Loucy (cell line): ENCODE results near the gene SLC6A1.

ENCODE experiments used
- H2AFZ ChIP-seq: fragments of 200-600 bp; sonication (generic); 2 replicates; pipeline ENCODE4 v1.6.0; 2016; ENCODE audit warnings: antibody characterized with exemption, mild to moderate bottlenecking, low read length, moderate library complexity
- H3F3A ChIP-seq: fragments of 200-600 bp; 2 replicates; pipeline ENCODE4 v1.6.0; 2016; ENCODE audit warnings: antibody characterized with exemption, low read depth, mild to moderate bottlenecking
- H3K27me3 ChIP-seq: fragments of 200-600 bp; sonication (generic); 2 replicates; pipeline ENCODE4 v1.6.1; 2014; ENCODE audit warnings: low read length, mild to moderate bottlenecking; ENCODE audit not compliant: insufficient read depth, poor library complexity, severe bottlenecking
- H3K36me3 ChIP-seq: fragments of 200-600 bp; sonication (generic); 2 replicates; pipeline ENCODE4 v1.6.1; 2016; ENCODE audit warnings: low read length; ENCODE audit not compliant: insufficient read depth
- H3K4me1 ChIP-seq: fragments of 200-600 bp; sonication (generic); 2 replicates; pipeline ENCODE4 v1.5.1; 2014; ENCODE audit warnings: low read length, mild to moderate bottlenecking; ENCODE audit not compliant: insufficient read depth, poor library complexity, severe bottlenecking
- H3K4me2 ChIP-seq: fragments of 200-600 bp; sonication (generic); 2 replicates; pipeline ENCODE4 v1.6.0; 2014; ENCODE audit warnings: antibody characterized with exemption, low read length, low read depth, mild to moderate bottlenecking; ENCODE audit not compliant: poor library complexity, severe bottlenecking
- H3K4me3 ChIP-seq: fragments of 200-600 bp; sonication (generic); 2 replicates; pipeline ENCODE4 v1.5.1; 2014; ENCODE audit warnings: low read length, mild to moderate bottlenecking, mixed read lengths; ENCODE audit not compliant: poor library complexity, severe bottlenecking
- H3K79me2 ChIP-seq: fragments of 200-600 bp; sonication (generic); 2 replicates; pipeline ENCODE4 v1.6.1; 2014; ENCODE audit warnings: low read length; ENCODE audit not compliant: insufficient read depth
- H3K9ac ChIP-seq: fragments of 200-600 bp; sonication (generic); 2 replicates; pipeline ENCODE4 v1.6.0; 2014; ENCODE audit warnings: mild to moderate bottlenecking, low read depth, low read length, moderate library complexity; ENCODE audit not compliant: poor library complexity, severe bottlenecking
- H3K9me2 ChIP-seq: fragments of 200-600 bp; sonication (generic); replicated peaks from 2 replicates; pipeline ENCODE4 v1.6.1; 2016; ENCODE audit warnings: low read depth, low read length, mixed read lengths
- H3K9me3 ChIP-seq: fragments of 200-600 bp; sonication (generic); 2 replicates; pipeline ENCODE4 v1.6.1; 2014; ENCODE audit warnings: mild to moderate bottlenecking, antibody characterized with exemption, low read length, low read depth; ENCODE audit not compliant: insufficient read depth
- H4K20me1 ChIP-seq: fragments of 200-600 bp; sonication (generic); 2 replicates; pipeline ENCODE4 v1.6.0; 2014; ENCODE audit warnings: antibody characterized with exemption, low read length, mild to moderate bottlenecking; ENCODE audit not compliant: insufficient read depth, poor library complexity, severe bottlenecking
- EZH2phosphoT487 ChIP-seq: fragments of 200-600 bp; IDR thresholded peaks from 2 replicates; pipeline ENCODE4 v1.6.1; 2018; ENCODE audit warnings: antibody characterized with exemption, mild to moderate bottlenecking, moderate library complexity, borderline replicate concordance
- TF ChIP-seq, protein P1 (sequence below): fragments of 200-600 bp; sonication (generic); conservative IDR thresholded peaks from 2 replicates; pipeline ENCODE4 v1.5.1; 2014; ENCODE audit warnings: mild to moderate bottlenecking, antibody characterized with exemption, low read length

The SLC6A1 gene

DNA sequence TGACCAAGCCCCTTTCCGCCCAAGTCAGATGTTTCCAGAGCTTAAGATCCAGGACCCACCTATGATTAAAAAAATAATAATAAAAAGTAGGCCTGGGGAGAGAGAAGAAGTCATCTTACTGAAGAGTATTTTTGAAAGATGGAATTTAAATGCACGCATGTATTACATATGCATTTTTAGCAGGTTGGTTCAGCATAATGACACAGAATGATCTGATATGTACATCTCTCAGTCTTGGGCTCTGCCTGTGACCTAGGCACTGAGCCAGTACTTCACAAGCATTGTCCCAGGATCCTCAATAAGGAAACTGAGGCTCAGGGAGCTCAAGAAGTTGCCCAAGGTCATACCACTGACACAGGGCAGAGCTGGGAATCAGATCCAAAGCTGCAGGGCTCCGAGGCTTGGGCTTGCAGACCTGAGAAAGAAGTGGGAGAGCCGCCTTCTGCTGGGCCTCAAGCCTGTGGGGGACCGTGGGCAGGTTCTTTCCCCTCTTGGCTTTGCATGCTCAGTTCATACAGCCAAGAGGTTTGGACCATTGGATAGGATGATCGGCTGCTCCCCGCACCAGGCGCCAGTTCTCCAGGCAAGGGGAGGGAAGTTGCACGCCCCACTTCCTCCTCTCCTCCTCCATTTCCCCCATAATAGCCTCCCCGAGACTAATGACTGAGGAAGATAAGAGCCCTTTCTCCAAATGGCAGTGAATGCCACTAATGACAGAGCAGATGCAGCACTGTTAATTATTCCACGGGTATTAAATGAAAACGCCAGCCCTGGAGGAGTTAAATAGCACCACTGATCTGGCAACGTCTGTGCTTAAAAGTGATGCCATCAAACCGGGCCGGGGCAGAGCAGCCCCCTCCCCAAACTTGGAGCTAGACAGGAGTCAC is 6.9 kb downstream of the SLC6A1 start:
- no peaks in the 10 kb centered on the region for H3F3A ChIP-seq
- no peaks in the 10 kb centered on the region for H3K36me3 ChIP-seq
- H2AFZ ChIP-seq: no peak overlapping the region
- no peak overlapping the region for H3K4me2 ChIP-seq
- no peak overlapping the region for H3K4me3 ChIP-seq
- no peaks in the 10 kb centered on the region for H3K79me2 ChIP-seq
- H3K4me1 ChIP-seq: no peaks in the 10 kb centered on the region
- TF ChIP-seq EZH2phosphoT487: no peak
- TF ChIP-seq, protein P1, sequence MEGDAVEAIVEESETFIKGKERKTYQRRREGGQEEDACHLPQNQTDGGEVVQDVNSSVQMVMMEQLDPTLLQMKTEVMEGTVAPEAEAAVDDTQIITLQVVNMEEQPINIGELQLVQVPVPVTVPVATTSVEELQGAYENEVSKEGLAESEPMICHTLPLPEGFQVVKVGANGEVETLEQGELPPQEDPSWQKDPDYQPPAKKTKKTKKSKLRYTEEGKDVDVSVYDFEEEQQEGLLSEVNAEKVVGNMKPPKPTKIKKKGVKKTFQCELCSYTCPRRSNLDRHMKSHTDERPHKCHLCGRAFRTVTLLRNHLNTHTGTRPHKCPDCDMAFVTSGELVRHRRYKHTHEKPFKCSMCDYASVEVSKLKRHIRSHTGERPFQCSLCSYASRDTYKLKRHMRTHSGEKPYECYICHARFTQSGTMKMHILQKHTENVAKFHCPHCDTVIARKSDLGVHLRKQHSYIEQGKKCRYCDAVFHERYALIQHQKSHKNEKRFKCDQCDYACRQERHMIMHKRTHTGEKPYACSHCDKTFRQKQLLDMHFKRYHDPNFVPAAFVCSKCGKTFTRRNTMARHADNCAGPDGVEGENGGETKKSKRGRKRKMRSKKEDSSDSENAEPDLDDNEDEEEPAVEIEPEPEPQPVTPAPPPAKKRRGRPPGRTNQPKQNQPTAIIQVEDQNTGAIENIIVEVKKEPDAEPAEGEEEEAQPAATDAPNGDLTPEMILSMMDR: no peak
- H3K9me3 ChIP-seq: no peaks in the 10 kb centered on the region
- no peak overlapping the region for H3K9ac ChIP-seq
- no peaks in the 10 kb centered on the region for H3K27me3 ChIP-seq
- no peaks in the 10 kb centered on the region for H3K9me2 ChIP-seq
- no peaks in the 10 kb centered on the region for H4K20me1 ChIP-seq

DNA sequence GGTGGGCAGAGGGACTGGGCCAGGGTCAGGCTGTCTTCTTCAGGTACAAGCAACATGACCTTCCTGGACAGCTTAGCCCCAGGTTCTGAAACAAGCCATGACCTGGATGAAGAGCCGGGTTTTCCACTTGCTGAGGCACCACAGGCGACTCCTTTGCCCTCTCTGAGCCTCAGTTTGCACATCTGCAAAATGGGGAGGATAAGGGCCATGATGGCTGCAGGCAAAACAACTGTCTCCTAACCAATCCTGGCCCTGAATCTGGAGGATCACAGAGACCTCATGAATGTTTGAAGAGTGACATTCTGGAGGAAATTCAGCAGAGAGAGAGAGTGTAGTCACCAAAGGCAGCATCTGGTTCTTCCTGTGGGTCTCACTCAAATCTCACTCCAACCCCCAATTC is 8.0 kb downstream of the SLC6A1 start:
- Histone ChIP-seq H3K9ac (no peak overlapping the region), H3F3A (no peaks in the 10 kb centered on the region), H2AFZ (no peak overlapping the region), H3K9me3 (no peaks in the 10 kb centered on the region), H3K4me3 (no peak overlapping the region), H3K27me3 (no peaks in the 10 kb centered on the region), H3K36me3 (no peaks in the 10 kb centered on the region), H3K79me2 (no peaks in the 10 kb centered on the region), H3K9me2 (no peaks in the 10 kb centered on the region), H4K20me1 (no peaks in the 10 kb centered on the region), H3K4me2 (no peak overlapping the region), H3K4me1 (no peaks in the 10 kb centered on the region)
- TF ChIP-seq, protein P1: no peak

DNA sequence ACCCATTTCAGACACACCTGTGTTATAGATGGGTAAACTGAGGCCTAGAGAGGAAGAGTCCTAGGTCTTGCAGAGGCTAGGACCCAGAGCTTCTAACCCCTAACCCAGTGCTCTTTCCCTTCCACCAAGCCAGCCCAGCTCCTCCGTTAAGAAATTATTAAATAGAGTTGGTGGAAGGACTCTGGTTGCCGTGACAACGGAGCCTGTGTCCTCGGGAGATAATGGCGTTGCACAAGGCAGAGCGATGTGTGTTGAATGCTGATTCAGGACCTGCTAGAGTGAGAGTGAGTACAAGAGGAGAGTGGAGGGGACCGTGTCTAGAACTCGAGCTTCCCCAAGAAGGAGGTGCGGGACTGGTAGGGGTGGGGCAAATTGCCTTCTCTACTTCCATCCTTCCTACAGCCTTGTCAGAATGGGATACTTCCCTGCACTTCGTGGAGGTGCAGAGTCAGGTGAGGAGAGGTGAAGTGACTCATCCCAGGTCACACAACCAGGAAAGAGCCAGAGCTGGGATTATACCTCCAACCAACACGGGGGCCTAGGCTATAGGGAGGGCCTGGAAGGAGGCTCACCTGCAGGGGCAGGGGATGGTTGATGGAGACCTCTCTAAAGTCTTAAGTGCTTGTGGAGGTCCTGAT is 8.6 kb downstream of the SLC6A1 start:
- no peak overlapping the region for H3K4me3 ChIP-seq
- H3K79me2 ChIP-seq: no peaks in the 10 kb centered on the region
- no peaks in the 10 kb centered on the region for H3K9me3 ChIP-seq
- H3K9ac ChIP-seq: no peak overlapping the region
- H3K27me3 ChIP-seq: no peaks in the 10 kb centered on the region
- H4K20me1 ChIP-seq: no peaks in the 10 kb centered on the region
- no peaks in the 10 kb centered on the region for H3F3A ChIP-seq
- TF ChIP-seq, protein P1: no peak
- no peaks in the 10 kb centered on the region for H3K9me2 ChIP-seq
- no peak overlapping the region for H2AFZ ChIP-seq
- H3K4me1 ChIP-seq: no peaks in the 10 kb centered on the region
- no peak overlapping the region for H3K4me2 ChIP-seq
- no peaks in the 10 kb centered on the region for H3K36me3 ChIP-seq
